GM18505 (cell line): ENCODE measurements around the gene EPB41L1.

ENCODE experiments used
- ATAC-seq: cut with Tn5 transposase; IDR thresholded peaks from one replicate; pipeline ENCODE4 v1.9.1; 2021; ENCODE audit not compliant: unreplicated experiment
- POLR2A ChIP-seq: IDR thresholded peaks from 4 replicates; pipeline ENCODE4 v1.6.1; 2011; ENCODE audit warnings: borderline replicate concordance; ENCODE audit not compliant: insufficient read depth, insufficient read length; ENCODE audit errors: extremely low read depth

The EPB41L1 gene

GRCh38 chr20:36219671-36220220 lies 65.2 kb downstream of the EPB41L1 start:
- TF ChIP-seq POLR2A = no peak
- ATAC-seq = no peak

GRCh38 chr20:36225666-36226065 lies 71.1 kb downstream of the EPB41L1 start:
- no peak for TF ChIP-seq POLR2A
- ATAC-seq = no peak

- no peak for TF ChIP-seq POLR2A
- ATAC-seq = no peak
These were observed 74.2 kb downstream of the EPB41L1 start for GRCh38 chr20:36228770-36229169.

- no peak for TF ChIP-seq POLR2A
- no peak for ATAC-seq
These were observed 75.5 kb downstream of the EPB41L1 start for GRCh38 chr20:36230019-36230418.

DNA sequence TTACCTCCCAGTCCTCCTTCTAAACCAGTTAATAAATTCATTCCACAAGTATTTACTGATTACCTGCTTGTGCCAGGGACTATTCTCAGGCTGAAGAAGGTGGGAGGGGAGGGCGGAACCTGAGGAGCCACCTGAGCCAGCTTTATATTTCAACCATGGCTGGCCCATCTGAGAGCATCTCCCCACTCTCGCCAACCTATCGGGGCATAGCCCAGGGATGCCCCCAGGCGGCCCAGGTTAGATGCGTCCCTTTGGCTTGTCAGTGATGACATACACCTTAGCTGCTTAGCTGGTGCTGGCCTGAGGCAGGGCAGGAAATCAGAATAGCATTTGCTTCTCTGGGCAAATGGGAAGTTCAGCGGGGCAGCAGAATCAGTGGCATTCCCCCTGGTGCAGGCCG lies 76.8 kb downstream of the EPB41L1 start:
- TF ChIP-seq POLR2A = no peak
- no peak for ATAC-seq

- TF ChIP-seq POLR2A = no peak
- no peak for ATAC-seq
These were observed 80.3 kb downstream of the EPB41L1 start for GRCh38 chr20:36234771-36235320.

GRCh38 chr20:36235892-36236785 lies 81.6 kb downstream of the EPB41L1 start, which contains the start of gene AAR2:
Gene AAR2 (plus strand): TSS chr20:36236478. CDS start chr20:36239869, 3,391 bp downstream.
- TF ChIP-seq POLR2A = peak; percentile 86
- ATAC-seq = peak; percentile 75

GRCh38 chr20:36236786-36237121 lies 82.2 kb downstream of the EPB41L1 start:
- no peak for TF ChIP-seq POLR2A
- ATAC-seq = no peak

DNA sequence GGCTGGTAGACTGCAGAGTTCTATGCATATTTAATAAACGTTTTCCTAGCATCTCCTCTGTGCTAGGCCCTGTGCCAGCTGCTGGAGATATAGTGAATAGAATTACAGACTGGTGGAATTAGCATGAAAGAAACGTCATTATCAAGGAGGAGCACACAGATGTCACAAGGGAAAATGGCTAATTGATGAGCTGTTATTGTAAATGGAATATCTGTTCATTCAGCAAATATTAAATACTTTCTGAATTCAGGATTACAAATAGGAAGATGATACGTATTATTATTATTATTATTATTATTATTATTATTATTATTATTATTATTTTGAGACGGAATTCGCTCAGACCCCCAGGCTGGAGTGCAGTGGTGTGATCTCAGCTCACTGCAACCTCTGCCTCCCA lies 82.9 kb downstream of the EPB41L1 start:
- no peak for TF ChIP-seq POLR2A
- no peak for ATAC-seq

DNA sequence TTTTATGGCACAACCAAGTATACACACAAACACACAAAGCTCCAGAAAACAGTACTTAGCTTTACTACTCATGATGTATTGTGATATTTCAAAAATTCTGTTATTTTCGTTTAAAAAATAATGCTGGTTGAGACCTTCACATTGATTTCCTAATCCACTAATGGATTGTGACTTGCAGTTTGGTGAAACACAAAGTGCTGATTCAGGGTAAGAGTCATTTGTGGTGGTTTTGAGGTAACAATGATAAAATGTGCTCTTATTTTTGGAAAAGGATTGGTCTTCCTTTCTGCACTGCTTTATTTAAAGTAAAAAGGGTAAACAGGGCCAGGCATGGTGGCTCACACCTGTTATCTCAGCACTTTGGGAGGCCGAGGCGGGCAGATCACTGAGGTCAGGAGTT lies 83.6 kb downstream of the EPB41L1 start:
- ATAC-seq = no peak
- TF ChIP-seq POLR2A = no peak

- ATAC-seq = no peak
- no peak for TF ChIP-seq POLR2A
These were observed 84.2 kb downstream of the EPB41L1 start for GRCh38 chr20:36238760-36239159.

GRCh38 chr20:36240076-36240475 lies 85.5 kb downstream of the EPB41L1 start:
- no peak for ATAC-seq

GRCh38 chr20:36241678-36242077 lies 87.1 kb downstream of the EPB41L1 start:
- no peak for TF ChIP-seq POLR2A
- ATAC-seq = no peak

More at GRCh38 chr20:36240076-36240475, 85.5 kb downstream of the EPB41L1 start:
- TF ChIP-seq POLR2A = no peak

- TF ChIP-seq POLR2A = no peak
- ATAC-seq = no peak
These were observed 89.2 kb downstream of the EPB41L1 start for GRCh38 chr20:36243726-36244125.
